H1 (cell line): ENCODE results near the gene C12orf76. TPM values are rescaled to one million over a fixed set of nuclear protein-coding genes. Genes with fewer than 3 reads are reported as not detected.
A peak's percentile ranks its signal among the peaks of the same experiment; 100 is the strongest.

Source experiments
- BRCA1 ChIP-seq: IDR thresholded peaks from 2 replicates; pipeline ENCODE4 v1.6.1; 2012; ENCODE audit warnings: low read depth, low read length, improper control_type of control experiment
- KDM4A ChIP-seq: IDR thresholded peaks from one replicate; pipeline ENCODE4 v1.7.1; 2012; ENCODE audit warnings: low read depth, mild to moderate bottlenecking, moderate library complexity, low read length, inconsistent platforms; ENCODE audit not compliant: severe bottlenecking
- PHF8 ChIP-seq: fragments of 200-600 bp; sonication (generic); conservative IDR thresholded peaks from 2 replicates; pipeline ENCODE4 v1.7.1; 2012; ENCODE audit warnings: low read depth, mild to moderate bottlenecking, inconsistent platforms, low read length, moderate library complexity
- POLR2AphosphoS5 ChIP-seq: IDR thresholded peaks from 2 replicates; pipeline ENCODE4 v1.6.1; 2011; ENCODE audit warnings: low read depth, low read length
- SIRT6 ChIP-seq: IDR thresholded peaks from one replicate; pipeline ENCODE4 v1.7.1; 2012; ENCODE audit warnings: low read length, inconsistent platforms
- SP2 ChIP-seq: IDR thresholded peaks from 2 replicates; pipeline ENCODE4 v1.6.1; 2012; ENCODE audit warnings: mild to moderate bottlenecking, low read length, inconsistent platforms
- ZNF274 ChIP-seq: IDR thresholded peaks from 2 replicates; pipeline ENCODE4 v1.7.0; 2012; ENCODE audit warnings: low read length, borderline replicate concordance; ENCODE audit errors: extremely low read depth
- polyA plus RNA-seq, 7 experiments: library from polyadenylated mRNA; depleted of rRNA in 3 of 7; stranded (reverse) in 5 of 7; unstranded in 2 of 7; fragments of >200 nt in 5 of 7; fragments of 200-250 nt in 2 of 7; gene quantifications; 1 replicate in 5 of 7; 2 replicates in 1 of 7; 4 replicates in 1 of 7; pipeline versions ENCODE4 v1.2.1 to v1.2.3, GENCODE V29; 2011 to 2013; ENCODE audit warnings: missing spikeins in 2 of 7, mixed read lengths in 2 of 7
- total RNA-seq: library from RNA; stranded (reverse); fragmentation: NEBNext Ultra II Directional; extraction: Animal tissue kit (Norgen Biotek cat#: 25700); gene quantifications from 2 replicates; pipeline ENCODE4 v1.2.1, GENCODE V29; 2021

C12orf76 gene
- total and polyA plus RNA-seq, 2 of the 8 experiments (the other 6 are each of a cell fraction or from before 2014, with no cell fraction given) = 14.4 to 18.6 TPM

DNA sequence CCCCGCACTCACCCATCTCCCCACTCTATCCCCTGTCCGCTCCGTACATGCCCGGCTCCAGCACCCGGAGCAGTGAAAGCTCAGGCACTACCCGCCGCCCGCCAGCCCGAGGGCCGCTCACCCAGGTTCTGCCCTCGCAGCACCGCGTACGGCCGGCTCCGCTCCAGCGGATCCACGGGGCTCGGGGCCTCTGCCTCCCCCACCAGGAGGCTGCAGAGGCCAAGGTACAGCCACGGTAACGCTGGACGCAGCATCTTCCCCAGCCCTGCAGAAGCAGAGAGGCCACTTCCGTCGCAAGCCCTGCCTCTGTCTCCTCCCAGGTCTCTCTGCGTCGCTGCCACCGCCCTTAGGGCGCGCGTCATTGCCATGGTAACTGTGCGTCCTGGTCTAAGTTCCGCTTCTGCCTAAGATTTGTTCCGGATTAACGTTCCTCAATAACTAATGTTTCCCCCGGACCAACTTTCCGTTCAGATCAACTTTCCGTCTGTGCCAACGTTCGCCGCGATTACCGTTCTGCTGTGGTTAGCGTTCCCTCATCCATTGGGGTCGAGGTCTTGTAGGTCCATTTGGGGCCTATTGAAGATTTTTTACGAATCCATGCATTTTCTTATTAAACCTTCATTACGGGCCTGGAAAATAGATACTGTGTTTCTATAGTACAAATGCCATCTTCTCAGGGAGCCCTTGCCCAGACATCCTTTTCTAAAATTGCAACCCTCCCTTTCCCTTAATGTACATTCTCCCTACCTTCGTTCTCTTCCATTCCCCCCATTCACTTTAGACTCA lies at the start of gene C12orf76 (continued):
- TF ChIP-seq KDM4A = peak; percentile 70
- TF ChIP-seq POLR2AphosphoS5 = peak; percentile 62; the same call in 1 of the 2 replicates
- peak; percentile 71 for TF ChIP-seq PHF8
- TF ChIP-seq BRCA1 = no peak
- no peak for TF ChIP-seq SIRT6
- TF ChIP-seq SP2 = no peak
- TF ChIP-seq ZNF274 = no peak
